H1 (cell line): ENCODE results near the gene NEDD9.

Experiments
- BACH1 ChIP-seq: IDR thresholded peaks from 2 replicates; pipeline ENCODE4 v1.6.1; 2012; ENCODE audit warnings: low read length, improper control_type of control experiment
- BRCA1 ChIP-seq: IDR thresholded peaks from 2 replicates; pipeline ENCODE4 v1.6.1; 2012; ENCODE audit warnings: low read depth, low read length, improper control_type of control experiment
- EZH2 ChIP-seq: fragments of 200-600 bp; sonication (generic); IDR thresholded peaks from 2 replicates; pipeline ENCODE4 v1.7.1; 2012; ENCODE audit warnings: low read depth, mild to moderate bottlenecking, moderate library complexity, low read length, inconsistent platforms; ENCODE audit not compliant: severe bottlenecking
- KDM5A ChIP-seq: fragments of 200-600 bp; IDR thresholded peaks from 2 replicates; pipeline ENCODE4 v1.7.1; 2012; ENCODE audit warnings: mild to moderate bottlenecking, low read length, inconsistent platforms, mixed read lengths
- POLR2A ChIP-seq, 2 experiments: IDR thresholded peaks; 1 replicate in 1 of 2; 2 replicates in 1 of 2; pipeline ENCODE4 v1.6.1; 2011; ENCODE audit warnings: low read depth in 2 of 2, low read length in 2 of 2, mild to moderate bottlenecking in 2 of 2; ENCODE audit errors: control extremely low read depth in 1 of 2
- POLR2AphosphoS5 ChIP-seq: IDR thresholded peaks from 2 replicates; pipeline ENCODE4 v1.6.1; 2011; ENCODE audit warnings: low read depth, low read length
- RFX5 ChIP-seq: IDR thresholded peaks from 2 replicates; pipeline ENCODE4 v1.6.1; 2011; ENCODE audit warnings: low read depth, low read length, improper control_type of control experiment, borderline replicate concordance
- RXRA ChIP-seq: IDR thresholded peaks from 2 replicates; pipeline ENCODE4 v1.6.1; 2011; ENCODE audit warnings: low read depth, mild to moderate bottlenecking, low read length, moderate library complexity; ENCODE audit not compliant: insufficient read depth
- SP1 ChIP-seq: IDR thresholded peaks from 2 replicates; pipeline ENCODE4 v1.6.1; 2011; ENCODE audit warnings: low read depth, low read length
- TAF1 ChIP-seq: IDR thresholded peaks from 2 replicates; pipeline ENCODE4 v1.6.1; 2011; ENCODE audit warnings: mild to moderate bottlenecking, low read depth, low read length
- YY1 ChIP-seq: IDR thresholded peaks from 2 replicates; pipeline ENCODE4 v1.6.1; 2011; ENCODE audit warnings: low read depth, mild to moderate bottlenecking, low read length
- TF ChIP-seq, protein P1 (sequence below), 3 experiments: IDR thresholded peaks; 1 replicate in 2 of 3; 2 replicates in 1 of 3; pipeline versions ENCODE4 v1.5.1 to v1.6.1; 2011; ENCODE audit warnings: low read length in 3 of 3, mild to moderate bottlenecking in 3 of 3, inconsistent platforms in 2 of 3, low read depth in 1 of 3, moderate library complexity in 1 of 3; ENCODE audit not compliant: insufficient read depth in 1 of 3; ENCODE audit errors: control extremely low read depth in 1 of 3
- TF ChIP-seq, protein P2 (sequence below): IDR thresholded peaks from 2 replicates; pipeline ENCODE4 v1.6.1; 2011; ENCODE audit warnings: low read depth, mild to moderate bottlenecking, low read length; ENCODE audit not compliant: insufficient read depth

DNA sequence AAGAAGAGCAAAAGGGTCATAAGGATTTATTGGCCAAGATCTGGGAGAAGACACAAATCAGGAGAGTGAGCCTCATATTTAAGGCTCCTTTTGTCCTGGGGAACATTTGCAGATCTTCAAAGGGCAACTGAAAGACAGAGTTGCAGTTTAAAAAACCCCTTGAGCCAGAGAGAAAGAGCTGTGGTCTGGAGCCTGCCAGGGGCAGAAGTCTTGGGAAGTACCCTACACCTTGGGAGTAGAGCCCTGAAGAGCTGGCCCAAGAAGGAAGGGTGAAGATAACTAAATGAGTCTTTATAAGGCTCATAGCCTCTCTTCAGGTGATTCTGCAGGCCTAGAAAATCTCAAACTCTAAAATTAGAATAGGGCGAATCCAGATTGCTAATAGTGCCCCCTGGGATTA is 81.0 kb downstream of the NEDD9 start:
- no peak for TF ChIP-seq EZH2
- TF ChIP-seq TAF1 = no peak
- TF ChIP-seq KDM5A = no peak
- TF ChIP-seq, protein P1, sequence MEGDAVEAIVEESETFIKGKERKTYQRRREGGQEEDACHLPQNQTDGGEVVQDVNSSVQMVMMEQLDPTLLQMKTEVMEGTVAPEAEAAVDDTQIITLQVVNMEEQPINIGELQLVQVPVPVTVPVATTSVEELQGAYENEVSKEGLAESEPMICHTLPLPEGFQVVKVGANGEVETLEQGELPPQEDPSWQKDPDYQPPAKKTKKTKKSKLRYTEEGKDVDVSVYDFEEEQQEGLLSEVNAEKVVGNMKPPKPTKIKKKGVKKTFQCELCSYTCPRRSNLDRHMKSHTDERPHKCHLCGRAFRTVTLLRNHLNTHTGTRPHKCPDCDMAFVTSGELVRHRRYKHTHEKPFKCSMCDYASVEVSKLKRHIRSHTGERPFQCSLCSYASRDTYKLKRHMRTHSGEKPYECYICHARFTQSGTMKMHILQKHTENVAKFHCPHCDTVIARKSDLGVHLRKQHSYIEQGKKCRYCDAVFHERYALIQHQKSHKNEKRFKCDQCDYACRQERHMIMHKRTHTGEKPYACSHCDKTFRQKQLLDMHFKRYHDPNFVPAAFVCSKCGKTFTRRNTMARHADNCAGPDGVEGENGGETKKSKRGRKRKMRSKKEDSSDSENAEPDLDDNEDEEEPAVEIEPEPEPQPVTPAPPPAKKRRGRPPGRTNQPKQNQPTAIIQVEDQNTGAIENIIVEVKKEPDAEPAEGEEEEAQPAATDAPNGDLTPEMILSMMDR (IDR thresholded peaks at IDR 0.05; ENCODE audit: control extremely low read depth in 1 of 3, insufficient read depth in 1 of 3, low read depth in 1 of 3, low read length in 3 of 3) = no peak
- TF ChIP-seq POLR2AphosphoS5 = no peak
- TF ChIP-seq YY1 = no peak
- no peak for TF ChIP-seq RFX5
- no peak for TF ChIP-seq BRCA1
- TF ChIP-seq SP1 = no peak
- TF ChIP-seq BACH1 = no peak
- TF ChIP-seq RXRA = no peak
- TF ChIP-seq POLR2A (IDR thresholded peaks at IDR 0.05; ENCODE audit: control extremely low read depth in 1 of 2, low read depth in 2 of 2, low read length in 2 of 2) = no peak
- TF ChIP-seq, protein P2, sequence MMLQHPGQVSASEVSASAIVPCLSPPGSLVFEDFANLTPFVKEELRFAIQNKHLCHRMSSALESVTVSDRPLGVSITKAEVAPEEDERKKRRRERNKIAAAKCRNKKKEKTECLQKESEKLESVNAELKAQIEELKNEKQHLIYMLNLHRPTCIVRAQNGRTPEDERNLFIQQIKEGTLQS = no peak
